GM19395 (cell line): ENCODE measurements around the gene PCDHA13.
"Not testable (repeated sequence)": the region's sequence is repeated elsewhere in the genome, so short reads cannot be mapped to it uniquely, and the experiment has no call there.

Experiments
- ATAC-seq: cut with Tn5 transposase; IDR thresholded peaks from one replicate; pipeline ENCODE4 v1.9.1; 2021; ENCODE audit warnings: mild to moderate bottlenecking, moderate library complexity; ENCODE audit not compliant: unreplicated experiment

Gene PCDHA13

DNA sequence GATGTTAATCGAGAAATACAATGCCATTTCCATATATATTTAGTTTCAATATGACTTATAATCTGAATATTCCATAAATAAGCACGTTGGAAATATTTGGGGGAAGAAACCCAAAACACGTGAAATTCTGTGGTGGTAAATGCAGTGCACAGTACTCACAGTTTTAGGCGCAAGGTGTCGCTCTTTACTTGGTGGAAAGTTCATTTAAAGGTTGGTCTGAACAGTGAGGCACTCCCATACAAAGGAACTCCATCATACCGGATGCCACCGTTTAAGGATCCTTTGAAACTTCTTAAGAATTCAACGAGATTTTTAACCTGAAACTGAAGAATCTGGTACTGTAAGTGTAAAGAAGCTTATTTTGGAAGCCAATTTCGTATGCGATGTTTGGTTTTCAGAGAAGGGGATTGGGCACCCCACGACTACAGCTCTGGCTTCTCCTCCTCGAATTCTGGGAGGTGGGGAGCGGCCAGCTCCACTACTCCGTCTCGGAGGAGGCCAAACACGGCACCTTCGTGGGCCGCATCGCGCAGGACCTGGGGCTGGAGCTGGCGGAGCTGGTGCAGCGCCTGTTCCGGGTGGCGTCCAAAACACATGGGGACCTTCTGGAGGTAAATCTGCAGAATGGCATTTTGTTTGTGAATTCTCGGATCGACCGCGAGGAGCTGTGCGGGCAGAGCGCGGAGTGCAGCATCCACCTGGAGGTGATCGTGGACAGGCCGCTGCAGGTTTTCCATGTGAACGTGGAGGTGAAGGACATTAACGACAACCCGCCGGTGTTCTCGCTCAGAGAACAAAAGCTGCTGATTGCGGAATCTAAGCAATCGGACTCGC lies 13.0 kb upstream of the PCDHA13 start, which contains the start of gene PCDHA11:
TSS of gene PCDHA11 (plus strand) at position 237 of the 834 bp plus-strand sequence. CDS start at position 384, 147 bp downstream.
- no peak for ATAC-seq

DNA sequence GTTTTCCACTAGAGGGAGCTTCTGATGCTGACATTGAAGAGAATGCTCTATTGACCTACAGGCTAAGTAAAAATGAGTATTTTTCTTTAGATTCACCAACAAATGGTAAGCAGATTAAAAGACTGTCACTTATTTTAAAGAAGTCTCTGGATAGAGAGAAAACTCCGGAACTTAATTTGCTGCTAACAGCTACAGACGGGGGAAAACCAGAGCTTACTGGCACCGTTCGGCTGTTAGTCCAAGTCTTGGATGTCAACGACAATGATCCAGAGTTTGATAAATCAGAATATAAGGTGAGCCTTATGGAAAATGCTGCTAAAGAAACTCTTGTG lies 12.4 kb upstream of the PCDHA13 start:
- ATAC-seq: no peak

DNA sequence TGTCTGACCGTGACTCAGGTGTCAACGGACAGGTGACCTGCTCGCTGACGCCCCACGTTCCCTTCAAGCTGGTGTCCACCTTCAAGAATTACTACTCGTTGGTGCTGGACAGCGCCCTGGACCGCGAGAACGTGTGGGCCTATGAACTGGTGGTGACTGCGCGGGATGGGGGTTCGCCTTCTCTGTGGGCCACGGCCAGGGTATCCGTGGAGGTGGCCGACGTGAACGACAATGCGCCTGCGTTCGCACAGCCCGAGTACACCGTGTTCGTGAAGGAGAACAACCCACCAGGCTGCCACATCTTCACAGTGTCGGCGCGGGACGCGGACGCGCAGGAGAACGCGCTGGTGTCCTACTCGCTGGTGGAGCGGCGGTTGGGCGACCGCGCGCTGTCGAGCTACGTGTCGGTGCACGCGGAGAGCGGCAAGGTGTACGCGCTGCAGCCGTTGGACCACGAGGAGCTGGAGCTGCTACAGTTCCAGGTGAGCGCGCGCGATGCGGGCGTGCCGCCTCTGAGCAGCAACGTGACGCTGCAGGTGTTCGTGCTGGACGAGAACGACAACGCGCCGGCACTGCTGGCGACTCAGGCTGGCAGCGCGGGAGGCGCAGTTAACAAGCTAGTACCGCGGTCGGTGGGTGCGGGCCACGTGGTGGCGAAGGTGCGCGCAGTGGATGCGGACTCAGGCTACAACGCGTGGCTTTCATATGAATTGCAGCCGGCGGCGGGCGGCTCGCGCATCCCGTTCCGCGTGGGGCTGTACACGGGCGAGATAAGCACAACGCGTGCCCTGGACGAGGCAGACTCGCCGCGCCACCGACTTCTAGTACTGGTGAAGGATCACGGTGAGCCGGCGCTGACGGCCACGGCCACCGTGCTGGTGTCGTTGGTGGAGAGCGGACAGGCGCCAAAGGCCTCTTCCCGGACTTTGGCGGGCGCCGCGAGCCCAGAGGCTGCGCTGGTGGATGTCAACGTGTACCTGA lies 11.4 kb upstream of the PCDHA13 start:
- no peak for ATAC-seq

DNA sequence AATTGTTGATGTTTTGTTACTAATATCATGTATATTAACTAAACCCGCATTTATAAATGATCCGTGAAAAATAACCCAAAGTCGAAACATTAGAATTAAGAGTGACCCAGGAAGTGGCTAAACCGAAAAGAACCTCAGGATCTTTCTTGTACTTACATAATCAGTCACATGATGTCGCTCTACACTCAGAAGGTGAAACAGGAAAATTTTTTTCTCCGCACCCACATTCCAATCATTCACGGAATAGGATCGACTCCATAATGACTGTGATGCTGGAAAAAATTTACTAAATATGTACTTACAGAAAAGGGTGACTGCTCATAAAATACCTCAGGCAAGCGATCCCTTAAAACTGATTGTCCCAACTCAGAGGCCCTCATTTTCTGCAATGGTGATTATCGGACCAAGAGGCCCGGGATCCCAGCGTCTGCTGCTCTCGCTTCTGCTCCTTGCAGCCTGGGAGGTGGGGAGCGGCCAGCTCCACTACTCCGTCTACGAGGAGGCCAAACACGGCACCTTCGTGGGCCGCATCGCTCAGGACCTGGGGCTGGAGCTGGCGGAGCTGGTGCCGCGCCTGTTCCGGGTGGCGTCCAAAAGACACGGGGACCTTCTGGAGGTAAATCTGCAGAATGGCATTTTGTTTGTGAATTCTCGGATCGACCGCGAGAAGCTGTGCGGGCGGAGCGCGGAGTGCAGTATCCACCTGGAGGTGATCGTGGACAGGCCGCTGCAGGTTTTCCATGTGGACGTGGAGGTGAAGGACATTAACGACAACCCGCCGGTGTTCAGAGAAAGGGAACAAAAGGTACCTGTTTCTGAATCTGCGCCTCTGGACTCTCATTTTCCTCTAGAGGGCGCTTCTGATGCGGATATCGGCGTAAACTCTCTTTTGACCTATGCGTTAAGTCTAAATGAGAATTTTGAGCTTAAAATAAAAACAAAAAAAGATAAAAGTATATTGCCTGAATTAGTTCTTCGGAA lies 6.5 kb upstream of the PCDHA13 start, which contains the start of gene PCDHA12:
TSS of gene PCDHA12 (plus strand) at position 224 of the 981 bp plus-strand sequence. CDS start at position 389, 165 bp downstream.
- ATAC-seq: no peak

DNA sequence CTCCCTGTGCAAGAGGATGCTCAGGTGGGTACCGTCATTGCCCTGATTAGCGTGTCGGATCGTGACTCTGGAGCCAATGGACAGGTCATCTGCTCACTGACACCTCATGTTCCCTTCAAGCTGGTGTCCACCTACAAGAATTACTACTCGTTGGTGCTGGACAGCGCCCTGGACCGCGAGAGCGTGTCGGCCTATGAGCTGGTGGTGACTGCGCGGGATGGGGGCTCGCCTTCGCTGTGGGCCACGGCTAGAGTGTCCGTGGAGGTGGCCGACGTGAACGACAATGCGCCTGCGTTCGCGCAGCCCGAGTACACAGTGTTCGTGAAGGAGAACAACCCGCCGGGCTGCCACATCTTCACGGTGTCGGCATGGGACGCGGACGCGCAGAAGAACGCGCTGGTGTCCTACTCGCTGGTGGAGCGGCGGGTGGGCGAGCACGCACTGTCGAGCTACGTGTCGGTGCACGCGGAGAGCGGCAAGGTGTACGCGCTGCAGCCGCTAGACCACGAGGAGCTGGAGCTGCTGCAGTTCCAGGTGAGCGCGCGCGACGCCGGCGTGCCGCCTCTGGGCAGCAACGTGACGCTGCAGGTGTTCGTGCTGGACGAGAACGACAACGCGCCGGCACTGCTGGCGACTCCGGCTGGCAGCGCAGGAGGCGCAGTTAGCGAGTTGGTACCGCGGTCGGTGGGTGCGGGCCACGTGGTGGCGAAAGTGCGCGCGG lies 5.2 kb upstream of the PCDHA13 start:
- ATAC-seq: not testable (repeated sequence)

DNA sequence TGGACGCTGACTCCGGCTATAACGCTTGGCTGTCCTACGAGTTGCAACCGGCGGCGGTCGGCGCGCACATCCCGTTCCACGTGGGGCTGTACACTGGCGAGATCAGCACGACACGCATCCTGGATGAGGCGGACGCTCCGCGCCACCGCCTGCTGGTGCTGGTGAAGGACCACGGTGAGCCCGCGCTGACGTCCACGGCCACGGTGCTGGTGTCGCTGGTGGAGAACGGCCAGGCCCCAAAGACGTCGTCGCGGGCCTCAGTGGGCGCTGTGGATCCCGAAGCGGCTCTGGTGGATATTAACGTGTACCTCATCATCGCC lies 4.7 kb upstream of the PCDHA13 start:
- no peak for ATAC-seq

DNA sequence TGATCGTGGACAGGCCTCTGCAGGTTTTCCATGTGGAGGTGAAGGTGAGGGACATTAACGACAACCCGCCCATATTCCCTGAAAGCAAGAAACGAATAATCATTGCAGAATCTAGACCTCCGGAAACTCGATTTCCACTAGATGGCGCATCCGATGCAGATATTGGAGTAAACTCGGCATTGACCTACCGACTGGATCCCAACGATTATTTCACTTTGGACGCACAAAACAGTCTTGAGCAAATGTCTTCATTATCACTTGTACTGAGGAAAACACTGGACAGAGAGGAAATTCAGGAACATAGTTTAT lies 621 bp downstream of the PCDHA13 start:
- ATAC-seq: no peak

DNA sequence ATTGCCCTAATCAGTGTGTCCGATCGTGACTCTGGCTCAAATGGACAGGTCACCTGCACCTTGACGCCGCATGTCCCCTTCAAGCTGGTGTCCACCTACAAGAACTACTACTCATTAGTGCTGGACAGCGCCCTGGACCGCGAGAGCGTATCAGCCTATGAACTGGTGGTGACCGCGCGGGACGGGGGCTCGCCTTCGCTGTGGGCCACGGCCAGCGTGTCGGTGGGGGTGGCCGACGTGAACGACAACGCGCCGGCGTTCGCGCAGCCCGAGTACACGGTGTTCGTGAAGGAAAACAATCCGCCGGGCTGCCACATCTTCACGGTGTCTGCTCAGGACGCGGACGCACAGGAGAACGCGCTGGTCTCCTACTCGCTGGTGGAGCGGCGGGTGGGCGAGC lies 1.4 kb downstream of the PCDHA13 start:
- ATAC-seq: no peak

DNA sequence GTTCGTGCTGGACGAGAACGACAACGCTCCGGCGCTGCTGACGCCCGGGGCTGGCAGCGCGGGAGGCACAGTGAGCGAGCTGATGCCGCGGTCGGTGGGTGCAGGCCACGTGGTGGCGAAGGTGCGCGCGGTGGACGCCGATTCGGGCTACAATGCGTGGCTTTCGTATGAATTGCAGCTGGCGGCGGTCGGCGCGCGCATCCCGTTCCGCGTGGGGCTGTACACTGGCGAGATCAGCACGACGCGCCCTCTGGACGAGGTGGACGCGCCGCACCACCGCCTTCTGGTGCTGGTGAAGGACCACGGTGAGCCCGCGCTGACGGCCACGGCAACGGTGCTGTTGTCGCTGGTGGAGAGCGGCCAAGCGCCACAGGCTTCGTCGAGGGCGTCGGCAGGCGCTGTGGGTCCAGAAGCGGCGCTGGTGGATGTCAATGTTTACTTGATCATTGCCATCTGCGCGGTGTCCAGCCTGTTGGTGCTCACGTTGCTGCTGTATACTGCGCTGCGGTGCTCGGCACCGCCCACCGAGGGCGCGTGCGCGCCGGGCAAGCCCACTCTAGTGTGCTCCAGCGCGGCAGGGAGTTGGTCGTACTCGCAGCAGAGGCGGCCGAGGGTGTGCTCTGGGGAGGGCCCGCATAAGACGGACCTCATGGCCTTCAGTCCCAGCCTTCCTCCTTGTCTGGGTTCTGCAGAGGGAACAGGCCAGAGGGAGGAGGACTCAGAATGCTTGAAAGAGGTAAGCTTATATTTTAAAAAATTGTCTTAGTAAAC lies 2.2 kb downstream of the PCDHA13 start:
- ATAC-seq: no peak

DNA sequence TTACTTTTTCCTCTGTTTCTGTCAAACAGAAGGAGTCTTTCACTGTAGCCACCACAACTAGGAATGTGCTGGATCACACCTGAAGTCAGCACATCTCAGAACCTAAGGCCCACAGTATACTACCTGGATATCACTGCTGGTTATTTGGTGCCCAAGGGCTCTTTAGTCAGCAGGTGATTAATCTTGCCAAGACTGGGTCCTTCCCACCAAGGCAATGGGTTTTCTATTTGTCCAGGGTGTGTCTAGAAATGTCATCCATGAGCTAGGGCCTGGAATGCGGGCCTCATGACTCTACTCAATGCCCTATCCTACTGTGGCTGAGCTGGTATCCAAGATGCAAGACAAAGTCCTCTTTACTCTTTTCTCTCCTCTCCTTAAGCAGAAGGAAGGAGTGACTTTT lies 34.4 kb downstream of the PCDHA13 start:
- ATAC-seq: no peak

DNA sequence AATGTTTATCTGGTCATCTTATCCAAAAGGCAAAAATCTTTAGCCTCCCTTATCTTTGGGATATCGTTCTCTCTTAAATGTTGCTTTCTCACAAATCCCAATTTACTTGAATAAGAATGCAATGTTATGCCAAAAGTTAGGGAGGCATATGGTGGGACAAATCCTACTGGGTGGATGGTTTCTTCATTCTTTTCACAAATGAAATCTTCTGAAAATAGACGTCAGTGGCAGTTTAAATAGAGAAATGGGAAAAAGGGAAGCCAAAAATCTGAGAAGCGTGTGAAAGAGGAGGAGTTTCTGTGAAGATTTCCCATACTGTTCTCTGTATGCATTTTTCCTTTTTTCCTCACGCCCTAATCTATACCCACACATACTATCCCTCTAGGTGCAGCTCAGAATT lies 41.7 kb downstream of the PCDHA13 start:
- no peak for ATAC-seq

DNA sequence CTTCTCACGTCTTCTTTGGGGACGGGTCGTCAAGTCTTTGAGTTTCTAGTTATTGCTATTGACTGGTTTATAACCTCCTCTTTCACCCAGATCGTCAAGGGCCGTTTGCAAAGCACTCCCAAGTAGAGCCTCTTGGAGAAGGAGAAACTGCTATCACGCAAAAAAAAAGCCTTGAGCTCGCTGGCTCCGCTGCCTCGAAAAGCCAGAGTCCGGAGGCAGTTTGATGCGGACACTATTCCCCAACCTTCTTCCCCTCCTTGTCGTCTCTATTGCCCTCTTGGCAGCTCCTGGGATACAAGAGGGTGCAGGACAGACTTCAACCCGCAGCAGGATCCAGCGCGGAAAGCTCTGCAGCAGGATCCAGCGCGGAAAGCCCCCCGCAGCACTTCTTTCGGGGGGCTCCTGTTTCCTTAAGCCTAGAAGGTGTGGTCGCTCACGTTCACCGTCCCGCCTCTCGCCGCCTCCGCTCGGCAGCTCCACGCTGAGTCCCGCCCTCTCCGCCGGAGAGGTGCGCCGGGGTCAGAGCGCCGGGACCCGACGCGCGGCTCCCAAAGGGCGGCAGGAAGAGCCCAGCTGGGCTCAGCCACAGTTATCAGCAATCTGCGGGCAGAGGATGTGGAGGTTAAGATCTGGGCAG lies 44.0 kb downstream of the PCDHA13 start, which contains the start of gene PCDHAC1:
TSS of gene PCDHAC1 (plus strand) at position 494 of the 637 bp plus-strand sequence. CDS start 594 bp downstream, outside the sequence.
- ATAC-seq: no peak

DNA sequence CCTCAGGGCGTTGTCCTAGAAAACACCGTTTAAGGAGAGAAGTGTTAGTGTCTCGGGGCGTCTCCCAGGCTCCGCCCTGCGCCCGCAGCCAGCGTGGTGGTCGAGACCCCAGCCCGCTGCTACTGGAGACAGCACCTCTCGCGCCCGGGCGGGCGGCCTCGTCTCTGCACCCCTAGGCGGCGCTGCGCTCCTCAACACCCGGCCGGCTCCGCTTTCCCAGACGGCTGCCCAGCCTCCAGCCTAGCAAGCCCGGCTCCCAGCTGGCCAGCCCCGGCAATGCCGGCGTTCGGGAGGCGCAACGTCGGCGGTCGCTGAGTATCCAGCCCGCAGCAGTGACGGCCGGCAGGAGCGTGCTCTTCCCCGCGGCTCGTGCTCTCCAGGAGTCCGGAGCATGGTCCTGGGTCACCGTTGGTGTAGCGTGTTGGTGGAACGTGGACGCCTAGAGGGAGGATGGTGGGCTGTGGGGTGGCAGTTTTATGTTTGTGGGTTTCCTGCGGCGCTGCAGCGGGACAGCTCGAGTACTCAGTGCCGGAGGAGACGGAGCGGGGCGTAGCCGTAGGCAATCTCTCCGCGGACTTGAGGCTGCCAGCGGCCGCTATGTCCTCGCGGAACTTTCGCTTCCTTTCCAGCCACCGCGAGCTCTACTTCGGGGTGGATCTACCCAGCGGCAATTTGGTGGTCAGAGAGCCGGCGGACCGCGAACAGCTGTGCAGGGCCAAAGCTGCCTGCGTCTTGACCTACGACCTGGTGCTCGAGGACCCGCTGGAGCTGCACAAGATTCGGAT lies 44.7 kb downstream of the PCDHA13 start:
- no peak for ATAC-seq

DNA sequence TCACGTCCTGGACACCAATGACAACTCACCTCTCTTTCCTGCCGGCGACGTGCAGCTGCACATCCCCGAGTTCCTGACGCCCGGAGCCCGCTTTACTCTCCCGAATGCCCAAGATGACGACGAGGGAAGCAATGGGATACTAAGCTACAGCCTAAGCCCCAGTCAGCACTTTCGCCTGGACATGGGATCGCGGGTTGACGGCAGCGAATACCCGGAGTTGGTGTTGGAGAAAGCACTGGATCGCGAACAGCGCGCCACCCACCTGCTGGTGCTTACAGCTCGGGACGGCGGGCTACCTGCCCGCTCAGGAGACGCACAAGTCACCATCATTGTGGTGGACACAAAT lies 45.3 kb downstream of the PCDHA13 start:
- ATAC-seq: no peak
